IPS DF 19.7 (cell line): ENCODE results near the gene BRI3BP.
"Not testable (repeated sequence)": the region's sequence is repeated elsewhere in the genome, so short reads cannot be mapped to it uniquely, and the experiment has no call there.

ENCODE experiments used
- DNase-seq: peaks from one replicate; pipeline ENCODE4 v3.0.0-alpha.2; 2013; ENCODE audit warnings: low read depth, low spot score

BRI3BP gene

DNA sequence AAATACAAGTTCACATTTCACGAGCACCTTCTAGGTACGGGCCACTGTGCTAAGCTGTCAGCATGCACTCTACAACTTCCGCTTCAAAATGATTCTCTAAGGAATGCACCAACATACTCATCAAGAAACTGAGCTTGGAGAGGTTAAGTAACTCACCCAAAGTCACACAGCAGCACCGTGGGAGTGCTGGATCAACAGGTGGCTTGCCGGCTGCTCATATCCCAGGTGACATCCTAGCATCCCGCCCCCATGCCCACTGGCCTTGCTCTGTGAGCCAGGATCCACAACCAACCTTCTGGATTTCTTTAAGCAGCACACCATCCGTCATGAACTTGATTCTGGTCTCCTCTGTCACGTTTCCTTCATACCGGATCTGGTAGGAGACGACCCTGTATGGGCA lies 21.2 kb upstream of the BRI3BP start:
- no peak for DNase-seq

DNA sequence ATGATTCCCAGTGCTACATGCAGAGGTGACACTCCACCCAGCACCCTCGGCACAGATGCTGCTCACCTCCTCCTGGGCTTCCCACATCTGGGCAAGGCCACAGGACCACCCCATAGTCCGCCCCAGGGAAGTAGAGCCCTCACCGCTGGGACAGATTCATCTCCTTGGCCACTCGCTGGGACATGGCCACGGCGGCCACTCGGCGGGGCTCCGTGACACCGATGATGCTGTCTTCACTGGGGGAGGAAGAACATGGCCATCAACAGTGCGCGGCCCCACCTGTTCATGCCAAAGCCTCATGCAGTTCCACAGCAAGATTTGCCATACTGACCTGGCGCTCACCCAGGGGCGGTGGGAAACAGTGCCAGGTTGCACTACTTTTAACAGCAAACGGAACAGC lies 18.2 kb upstream of the BRI3BP start:
- DNase-seq = no peak

DNA sequence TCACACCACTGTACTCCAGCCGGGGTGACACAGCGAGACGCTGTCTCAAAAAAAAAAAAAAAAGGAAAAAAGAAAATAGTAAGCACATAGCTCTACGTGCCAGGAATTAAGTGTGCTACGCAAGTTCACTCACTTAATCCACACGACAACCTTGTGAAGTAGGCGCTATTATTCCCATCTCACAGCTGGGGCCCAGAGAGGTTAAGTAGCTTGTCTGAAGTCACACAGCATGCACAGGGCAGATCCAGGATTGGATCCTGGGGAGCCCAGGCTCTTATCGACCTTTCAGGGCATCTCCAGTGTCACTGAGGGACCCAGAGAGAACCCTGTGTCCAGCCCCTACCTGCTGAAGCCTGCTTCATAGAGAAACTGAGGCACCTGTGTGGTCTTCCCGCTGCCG lies 16.4 kb upstream of the BRI3BP start:
- DNase-seq = no peak

DNA sequence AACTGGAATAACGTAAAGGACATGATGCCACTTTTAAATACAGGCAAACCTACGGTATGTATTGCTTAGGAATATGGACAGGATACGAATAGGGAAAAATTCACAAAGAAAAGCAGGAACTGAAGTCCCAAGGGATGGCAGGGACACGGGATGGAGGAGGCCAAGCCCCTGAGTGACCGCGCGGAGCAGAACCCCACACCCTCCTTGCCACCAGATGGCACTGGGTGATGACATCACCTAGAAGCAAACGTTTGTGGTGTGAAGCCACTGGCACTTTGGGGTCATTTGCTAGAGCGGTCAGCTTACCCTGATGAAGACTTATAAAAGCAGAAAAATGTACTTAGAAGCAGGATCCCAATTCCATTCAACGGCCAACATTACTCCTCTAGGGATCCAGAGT lies 13.9 kb upstream of the BRI3BP start:
- no peak for DNase-seq

DNA sequence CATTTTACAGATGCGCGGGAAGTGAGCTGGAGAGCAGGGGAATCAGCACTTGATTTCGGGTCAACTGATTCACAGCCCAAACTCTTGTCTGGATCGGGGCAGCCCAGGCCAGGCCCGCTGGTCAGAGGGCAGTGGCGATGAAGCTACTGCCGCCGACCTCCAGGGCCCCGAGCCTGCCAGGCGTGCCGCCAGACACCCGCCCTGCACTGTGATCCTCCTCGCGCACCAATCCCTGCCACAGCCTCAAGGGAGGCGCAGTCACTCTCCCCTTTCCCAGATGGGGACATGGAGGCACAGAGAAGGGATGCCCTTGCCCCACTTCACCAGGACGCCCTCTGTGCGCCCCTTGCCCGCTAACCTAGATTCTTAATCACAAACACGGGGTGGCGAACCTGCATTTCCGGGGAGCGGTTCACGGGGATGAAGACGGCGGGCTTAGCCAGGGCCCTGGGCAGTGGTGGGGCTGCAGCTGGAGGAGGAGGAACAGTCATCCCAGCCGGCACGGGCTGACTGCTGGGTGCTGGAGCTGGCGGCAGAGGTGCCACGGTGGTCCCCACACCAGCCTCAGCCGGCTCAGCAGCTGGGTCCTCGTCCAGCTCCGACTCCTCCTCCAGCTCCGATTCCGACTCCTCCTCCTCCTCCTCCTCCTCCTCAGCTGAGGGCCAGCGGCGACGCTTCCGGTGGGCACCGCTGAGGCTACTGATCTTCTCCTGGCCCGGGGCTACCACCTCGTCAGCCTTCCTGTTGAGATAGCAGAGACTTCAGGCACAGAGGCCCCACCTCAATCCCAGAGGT lies 13.2 kb upstream of the BRI3BP start:
- no peak for DNase-seq

DNA sequence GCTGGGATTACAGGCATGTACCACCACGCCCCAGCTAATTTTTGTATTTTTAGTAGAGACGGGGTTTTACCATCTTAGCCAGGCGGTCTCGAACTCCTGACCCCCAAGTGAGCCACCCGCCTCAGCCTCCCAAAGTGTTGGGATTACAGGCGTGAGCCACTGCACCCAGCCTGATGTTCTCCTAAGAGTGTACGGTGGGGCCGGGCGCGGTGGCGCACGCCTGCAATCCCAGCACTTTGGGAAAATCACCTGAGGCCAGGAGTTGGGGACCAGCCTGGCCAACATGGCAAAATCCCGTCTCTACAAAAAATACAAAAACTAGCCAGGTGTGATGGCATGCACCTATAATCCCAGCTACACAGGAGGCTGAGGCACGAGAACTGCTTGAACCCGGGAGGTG lies 6.6 kb upstream of the BRI3BP start:
- not testable (repeated sequence) for DNase-seq

- peak; percentile 84 for DNase-seq
Observed at GRCh38 chr12:124992874-124993625, 395 bp upstream of the BRI3BP start.

DNA sequence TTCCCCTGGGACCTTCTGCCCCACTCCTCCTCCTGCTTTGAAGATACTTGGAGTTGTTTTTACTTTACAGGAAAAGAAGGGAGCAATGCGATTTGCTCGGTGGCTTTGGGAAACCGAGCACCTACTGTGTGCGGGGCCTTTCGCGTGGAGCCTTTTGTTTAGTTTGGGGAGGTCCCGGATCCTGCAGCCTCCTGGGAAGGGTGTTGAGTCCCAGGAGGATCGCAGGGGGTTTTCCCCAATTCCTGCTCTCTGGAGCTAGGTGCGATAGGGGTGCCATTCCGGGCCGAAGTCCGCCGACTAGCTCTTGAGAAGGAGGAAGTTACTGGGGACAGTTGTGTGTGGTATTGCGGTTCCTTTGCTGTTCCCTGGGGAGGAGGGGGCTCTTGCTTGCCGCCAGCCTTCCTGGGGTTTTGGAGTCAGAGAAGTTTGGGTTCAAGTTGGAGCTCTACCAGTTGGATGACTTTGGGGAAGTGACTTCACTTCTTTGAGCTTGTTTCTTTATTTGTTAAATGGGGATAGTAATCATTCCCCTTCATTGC lies 1.1 kb downstream of the BRI3BP start:
- DNase-seq = no peak

- no peak for DNase-seq
Observed at GRCh38 chr12:124995200-124995961, 1.9 kb downstream of the BRI3BP start.

- DNase-seq = no peak
Observed at GRCh38 chr12:124998705-124999104, 5.3 kb downstream of the BRI3BP start.

GRCh38 chr12:125001636-125002035 lies 8.2 kb downstream of the BRI3BP start:
- DNase-seq = no peak

- DNase-seq = no peak
Observed at GRCh38 chr12:125003021-125003420, 9.6 kb downstream of the BRI3BP start.

DNA sequence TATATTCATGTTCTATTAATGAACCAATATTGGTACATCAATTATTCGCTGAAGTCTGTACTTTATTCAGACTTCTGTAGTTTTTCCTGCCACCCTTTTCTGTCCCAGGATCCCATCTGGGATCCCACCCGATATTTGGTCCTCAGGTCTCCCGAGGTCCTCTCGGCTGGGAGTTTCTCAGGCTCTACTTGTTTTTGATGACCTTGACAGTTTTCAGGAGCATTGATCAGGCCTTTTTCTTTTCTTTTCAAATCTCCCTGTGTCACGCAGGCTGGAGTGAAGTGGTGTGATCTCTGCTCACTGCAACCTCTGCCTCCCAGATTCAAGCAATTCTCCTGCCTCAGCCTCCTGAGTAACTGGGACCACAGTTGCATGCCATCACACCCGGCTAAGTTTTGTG lies 11.2 kb downstream of the BRI3BP start:
- no peak for DNase-seq

DNA sequence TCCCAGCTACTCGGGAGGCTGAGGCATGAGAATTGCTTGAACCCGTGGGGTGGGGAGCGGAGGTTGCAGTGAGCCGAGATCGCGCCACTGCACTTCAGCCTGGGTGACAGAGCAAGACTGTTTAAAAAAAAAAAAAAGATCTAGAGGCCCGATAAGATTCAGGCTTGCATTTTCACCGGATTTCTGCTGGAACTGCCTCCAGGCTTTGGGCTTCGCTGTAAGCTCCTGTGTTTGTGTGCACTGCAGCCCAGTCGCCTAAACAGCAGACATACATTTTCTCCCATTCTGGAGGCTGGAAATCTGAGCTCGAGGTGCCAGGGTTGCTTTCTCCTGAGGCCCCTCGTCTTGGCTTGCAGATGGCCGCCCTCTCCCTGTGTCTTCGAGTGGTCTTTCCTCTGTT lies 12.2 kb downstream of the BRI3BP start:
- DNase-seq = no peak

- no peak for DNase-seq
Observed at GRCh38 chr12:125006365-125006764, 12.9 kb downstream of the BRI3BP start.

- no peak for DNase-seq
Observed at GRCh38 chr12:125013816-125014442, 20.5 kb downstream of the BRI3BP start.

DNA sequence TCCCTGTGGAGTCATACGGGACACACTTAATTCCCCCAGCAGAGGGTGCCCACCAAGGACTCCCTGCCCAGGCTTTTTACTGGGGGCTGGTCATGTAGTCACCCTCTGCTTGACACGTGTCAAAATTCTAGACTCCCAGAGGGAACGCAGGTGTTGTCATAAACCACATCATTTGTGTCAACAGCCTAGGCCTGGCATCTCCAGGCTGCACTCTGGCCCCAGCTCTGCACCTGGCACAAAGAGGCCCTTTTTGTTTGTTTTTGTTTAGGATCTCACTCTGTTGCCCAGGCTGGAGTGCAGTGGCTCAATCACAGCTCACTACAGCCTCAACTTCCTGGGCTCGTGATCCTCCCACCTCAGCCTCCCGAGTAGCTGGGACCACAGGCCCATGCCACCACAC lies 21.1 kb downstream of the BRI3BP start:
- no peak for DNase-seq

- DNase-seq = no peak
Observed at GRCh38 chr12:125015680-125016310, 22.4 kb downstream of the BRI3BP start.

DNA sequence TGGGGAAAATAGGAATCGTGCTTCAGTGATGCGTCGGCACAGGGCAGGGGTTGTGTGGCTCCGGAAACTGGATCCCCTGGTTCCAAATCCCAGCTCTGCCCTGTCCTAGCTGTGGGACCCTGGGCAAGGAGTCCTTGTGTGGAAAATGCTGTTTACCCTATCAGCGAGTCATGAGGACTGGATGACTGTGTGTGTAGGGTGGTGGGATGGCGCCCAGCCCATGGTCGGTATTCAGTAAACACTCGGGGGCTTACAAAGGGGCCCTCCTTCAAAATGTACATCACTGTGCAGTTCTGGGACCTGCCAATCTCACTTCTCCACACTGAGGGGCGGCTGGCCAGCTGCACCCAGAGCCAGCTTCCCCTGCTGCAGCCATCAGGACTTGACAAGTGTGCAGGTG lies 24.4 kb downstream of the BRI3BP start:
- DNase-seq = no peak

DNA sequence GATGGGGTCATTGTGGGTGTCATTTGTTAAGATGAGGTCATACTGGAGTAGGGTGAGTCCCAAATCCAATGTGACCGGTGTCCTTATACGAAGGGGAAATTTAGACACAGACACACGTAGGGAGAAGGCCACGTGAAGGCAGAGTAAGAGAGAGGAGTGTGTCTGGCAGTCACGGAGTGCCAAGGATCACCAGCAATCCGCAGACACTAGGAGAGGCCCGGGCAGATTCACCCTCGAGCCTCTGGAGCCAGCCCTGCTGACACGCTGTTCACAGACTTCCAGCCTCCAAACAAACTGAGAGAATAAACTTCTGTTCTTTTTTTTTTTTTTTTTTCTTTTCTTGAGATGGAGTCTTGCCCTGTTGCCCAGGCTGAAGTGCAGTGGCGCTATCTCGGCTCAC lies 24.9 kb downstream of the BRI3BP start:
- no peak for DNase-seq

DNA sequence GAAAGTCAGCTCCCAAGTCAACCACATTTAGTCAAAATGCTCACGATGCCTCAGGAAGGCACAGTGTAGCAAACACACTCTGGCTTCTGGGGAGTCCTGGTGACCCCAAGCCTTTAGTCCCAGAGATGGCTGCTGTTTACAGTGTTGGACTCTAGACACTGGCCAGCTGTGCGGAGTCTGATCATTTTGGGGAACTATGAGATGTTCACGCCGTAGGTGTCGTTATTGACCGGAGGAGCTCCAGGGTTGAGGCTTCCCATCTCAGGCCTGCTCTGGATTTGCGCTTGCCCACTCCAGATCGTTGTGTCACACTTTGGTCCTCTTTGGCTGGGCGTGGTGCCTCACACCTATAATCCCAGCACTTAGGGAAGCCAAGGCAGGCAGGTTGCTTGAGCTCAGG lies 27.7 kb downstream of the BRI3BP start:
- DNase-seq = no peak
